SK-N-DZ (cell line): ENCODE data around the gene UIMC1. TPM values are rescaled to one million over a fixed set of nuclear protein-coding genes. Genes with fewer than 3 reads are reported as not detected.
"Not testable (repeated sequence)": the region's sequence is repeated elsewhere in the genome, so short reads cannot be mapped to it uniquely, and the experiment has no call there.

Experiments used
- DNase-seq: peaks from one replicate; pipeline ENCODE4 v3.0.0-alpha.2; 2015; ENCODE audit warnings: low spot score
- polyA plus RNA-seq, 2 experiments: library from polyadenylated mRNA; depleted of rRNA; stranded (reverse); fragments of >200 nt; gene quantifications; 2 replicates each; pipeline ENCODE4 v1.2.3, GENCODE V29; 2014

Gene UIMC1
- 44.4 and 53.7 TPM in 2 replicates for polyA plus RNA-seq (2014; cell fraction: cytosol; rRNA removed)
- 40.0 and 41.6 TPM in 2 replicates for polyA plus RNA-seq (2014; cell fraction: nucleus; rRNA removed)

DNA sequence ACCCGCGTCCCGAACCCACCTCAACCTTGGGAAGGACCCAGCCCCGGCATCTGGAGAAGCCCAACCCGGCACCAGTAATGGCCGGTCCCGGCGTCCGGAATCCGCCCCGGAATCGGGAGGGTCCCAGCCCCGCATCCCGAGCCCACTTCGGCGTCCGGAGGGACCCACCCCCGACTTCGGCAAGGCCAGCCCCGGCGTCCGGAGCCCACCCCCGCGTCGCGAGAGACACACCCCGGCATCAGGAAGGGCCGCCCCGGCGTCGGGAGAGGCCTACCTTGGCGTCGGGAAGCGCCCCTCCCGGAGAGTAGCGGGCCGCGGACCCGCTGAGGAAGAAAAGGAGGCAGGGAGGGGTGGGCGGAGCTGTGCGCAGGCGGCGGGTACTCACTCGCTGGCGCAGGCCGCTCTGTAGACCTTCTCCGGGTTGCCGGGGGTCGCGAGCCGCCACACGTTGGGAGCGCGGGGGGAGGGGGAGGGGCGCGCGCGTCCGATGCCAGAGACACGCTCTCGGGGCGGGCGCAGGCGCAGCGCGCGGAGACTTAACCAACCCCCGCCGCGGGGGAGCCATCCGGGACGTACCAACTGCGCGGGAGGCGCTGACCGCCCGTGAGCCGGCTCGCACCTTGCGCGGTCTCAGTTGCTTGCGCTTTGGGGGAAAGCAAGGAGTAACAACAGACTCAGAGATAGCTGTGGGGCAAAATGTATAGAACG lies at the start of gene UIMC1:
Gene UIMC1 (minus strand): TSS at position 515 of the 708 bp plus-strand sequence. CDS start 24,164 bp downstream, outside the sequence.
- peak; percentile 94 for DNase-seq

DNA sequence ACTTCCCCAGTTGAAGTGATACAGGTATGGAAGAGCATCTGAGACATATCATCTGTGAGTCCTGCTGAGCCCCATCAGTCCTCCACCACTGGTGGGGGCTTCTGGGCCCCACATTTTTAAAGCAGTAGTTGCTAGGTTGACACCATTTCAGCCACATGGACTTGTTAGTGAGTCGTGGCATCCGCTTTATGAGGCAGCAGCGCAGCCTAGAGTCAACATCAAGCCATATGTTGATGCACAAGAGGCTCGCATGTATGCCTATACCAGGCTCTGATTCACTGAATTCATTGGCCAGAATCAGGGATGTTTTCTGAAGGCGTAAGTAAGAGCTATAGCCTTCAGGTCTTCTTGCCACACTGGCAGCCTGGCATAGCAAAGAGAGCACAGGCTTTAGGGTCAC lies 42.7 kb upstream of the UIMC1 start:
- no peak for DNase-seq

DNA sequence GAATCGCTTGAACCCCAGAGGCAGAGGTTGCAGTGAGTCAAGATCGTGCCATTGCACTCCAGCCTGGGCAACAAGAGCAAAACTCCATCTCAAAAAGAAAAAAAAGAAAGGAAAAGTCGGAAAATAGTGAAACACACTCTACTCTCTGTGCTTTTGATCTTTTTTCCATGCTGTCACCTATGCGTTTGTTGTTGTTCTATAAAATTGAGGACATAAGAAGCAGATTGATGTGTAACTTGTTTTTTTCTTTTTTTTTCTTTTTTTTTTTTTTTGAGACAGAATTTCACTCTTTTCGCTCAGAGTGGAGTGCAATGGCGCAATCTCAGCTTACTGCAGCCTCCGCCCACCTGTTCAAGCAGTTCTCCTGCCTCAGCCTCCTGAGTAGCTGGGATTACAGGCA lies 42.0 kb upstream of the UIMC1 start:
- not testable (repeated sequence) for DNase-seq

GRCh38 chr5:177045631-177046030 lies 39.1 kb upstream of the UIMC1 start:
- no peak for DNase-seq

GRCh38 chr5:177044641-177045040 lies 38.1 kb upstream of the UIMC1 start:
- DNase-seq, result no peak

- no peak for DNase-seq
These were observed 37.4 kb upstream of the UIMC1 start for GRCh38 chr5:177043958-177044357.

- no peak for DNase-seq
These were observed 36.5 kb upstream of the UIMC1 start for GRCh38 chr5:177043114-177043513.

DNA sequence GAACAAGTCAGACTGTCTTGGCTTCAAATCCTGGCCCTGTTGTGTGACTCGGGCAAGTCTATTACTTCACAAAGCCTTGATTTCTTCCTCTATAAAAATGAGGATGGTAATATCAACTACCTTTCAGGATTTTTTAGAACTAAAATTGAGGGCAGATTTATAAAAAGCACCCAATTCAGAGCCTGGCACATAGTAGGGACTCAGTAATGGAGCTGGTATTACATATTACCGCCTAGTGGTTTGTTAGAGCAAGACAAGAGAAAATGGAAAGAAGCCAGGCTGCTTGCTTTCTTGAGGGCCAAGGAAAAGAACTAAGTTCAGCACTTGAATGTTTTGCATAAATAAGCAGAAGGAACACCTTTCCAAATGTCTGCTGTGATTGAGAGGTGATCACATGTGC lies 35.4 kb upstream of the UIMC1 start:
- no peak for DNase-seq

DNA sequence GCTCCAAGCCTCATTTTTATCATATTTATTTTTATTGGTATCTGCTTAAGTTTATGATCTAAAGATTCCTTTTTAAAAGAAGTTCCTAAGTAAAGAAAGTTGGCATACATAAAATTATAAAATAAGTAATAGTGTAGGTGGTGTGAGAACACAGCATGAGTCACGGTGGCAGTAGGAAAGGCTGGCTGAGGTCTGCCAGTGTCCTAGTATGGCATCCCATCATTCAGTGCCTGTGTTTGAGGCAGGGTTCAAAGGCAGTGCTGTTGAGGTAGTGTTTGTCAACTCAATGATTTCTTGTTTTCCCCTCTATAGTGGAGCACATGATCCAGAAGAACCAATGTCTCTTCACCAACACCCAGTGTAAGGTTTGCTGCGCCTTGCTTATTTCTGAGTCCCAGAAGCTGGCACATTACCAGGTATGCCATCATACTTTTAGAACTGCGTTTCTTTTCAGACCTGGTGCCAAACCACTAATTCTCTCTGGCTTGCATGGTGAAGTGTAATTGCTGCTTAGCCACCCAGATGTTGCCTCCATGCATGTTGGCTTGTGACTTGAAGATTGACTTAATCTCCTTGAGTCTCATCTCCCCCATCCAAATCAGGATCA lies 34.3 kb upstream of the UIMC1 start:
- DNase-seq, result no peak

GRCh38 chr5:177036921-177037320 lies 30.3 kb upstream of the UIMC1 start:
- DNase-seq, result no peak

- no peak for DNase-seq
These were observed 29.9 kb upstream of the UIMC1 start for GRCh38 chr5:177036443-177036842.

- DNase-seq, result no peak
These were observed 29.4 kb upstream of the UIMC1 start for GRCh38 chr5:177035976-177036375.

DNA sequence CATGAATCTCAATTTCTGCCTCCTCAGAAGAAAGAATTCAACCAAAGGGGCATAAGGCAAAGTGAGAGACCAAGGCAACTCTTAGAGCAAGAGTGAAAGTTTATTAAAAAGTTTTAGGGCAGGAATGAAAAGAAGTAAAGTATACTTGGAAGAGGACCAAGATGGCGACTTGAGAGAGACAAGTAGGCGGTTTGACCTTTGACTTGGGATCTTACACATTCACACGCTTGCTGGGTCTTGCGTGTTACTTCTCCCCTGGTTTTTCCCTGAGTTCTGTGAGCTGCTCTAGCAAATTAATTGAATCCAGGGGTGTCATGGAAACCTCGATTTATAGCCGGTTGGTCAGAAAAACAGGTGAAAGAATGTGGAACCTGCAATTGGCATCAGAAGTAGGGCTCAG lies 22.9 kb upstream of the UIMC1 start:
- no peak for DNase-seq

DNA sequence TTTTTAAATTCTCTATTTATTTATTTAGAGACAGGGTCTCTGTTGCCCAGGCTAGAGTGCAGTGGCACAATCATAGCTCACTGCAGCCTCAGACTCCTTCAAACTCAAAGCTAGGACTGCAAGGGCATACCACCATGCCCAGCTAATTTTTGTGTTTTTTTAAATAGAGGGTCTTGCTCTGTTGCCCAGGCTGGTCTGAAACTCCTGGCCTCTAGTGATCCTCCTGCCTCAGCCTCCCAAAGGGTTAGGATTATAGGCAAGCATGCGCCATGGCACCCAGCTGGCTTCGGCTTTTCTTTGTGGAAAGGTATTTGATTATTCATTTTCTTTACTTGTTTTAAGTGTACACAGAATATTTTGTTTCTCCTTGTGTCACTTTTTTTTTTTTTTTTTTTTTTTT lies 21.1 kb upstream of the UIMC1 start:
- no peak for DNase-seq

GRCh38 chr5:177025101-177025601 lies 18.6 kb upstream of the UIMC1 start:
- no peak for DNase-seq

DNA sequence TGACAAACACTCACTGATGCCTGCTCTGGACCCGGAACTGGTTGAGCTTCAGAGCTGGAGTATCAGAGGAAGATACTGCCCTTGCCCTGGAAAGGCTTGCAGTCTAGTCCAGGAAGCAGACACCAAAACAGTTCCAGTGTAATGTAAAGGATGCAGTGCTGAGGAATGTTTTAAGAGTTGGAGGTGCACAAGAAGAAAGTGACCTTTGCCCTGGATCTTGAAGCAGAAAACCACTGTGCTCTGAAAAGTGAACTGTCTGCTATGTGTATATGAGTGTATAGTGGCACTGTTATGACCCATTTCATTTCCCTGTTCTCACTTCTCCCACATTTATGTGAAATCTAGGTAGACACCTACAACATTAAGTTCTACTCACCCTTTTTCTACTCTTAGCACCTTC lies 18.0 kb upstream of the UIMC1 start:
- DNase-seq, result no peak

DNA sequence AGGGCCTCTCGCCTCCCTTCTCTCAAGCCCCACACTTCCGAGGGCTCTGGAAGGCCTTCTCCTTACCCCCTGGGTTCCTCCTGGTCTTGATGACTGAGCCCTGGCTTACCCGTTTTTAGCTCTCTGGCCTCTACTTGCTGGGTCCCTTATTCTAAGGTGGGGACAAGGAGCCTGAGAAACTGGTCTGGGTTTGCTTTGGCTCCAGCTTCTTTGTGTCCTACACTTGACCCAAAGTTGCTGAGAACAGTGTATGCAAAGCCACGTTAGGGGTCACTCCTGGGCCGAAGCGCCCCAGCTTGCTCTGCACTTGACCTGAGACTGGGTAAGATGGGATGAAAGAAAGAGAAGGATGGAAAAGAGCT lies 16.7 kb upstream of the UIMC1 start:
- peak; percentile 13 for DNase-seq

- peak; percentile 96 for DNase-seq
These were observed 16.1 kb upstream of the UIMC1 start, which contains the start of gene ZNF346 for GRCh38 chr5:177022386-177023302. Gene ZNF346 (plus strand): TSS chr5:177022696. CDS start chr5:177022739, 43 bp downstream.

DNA sequence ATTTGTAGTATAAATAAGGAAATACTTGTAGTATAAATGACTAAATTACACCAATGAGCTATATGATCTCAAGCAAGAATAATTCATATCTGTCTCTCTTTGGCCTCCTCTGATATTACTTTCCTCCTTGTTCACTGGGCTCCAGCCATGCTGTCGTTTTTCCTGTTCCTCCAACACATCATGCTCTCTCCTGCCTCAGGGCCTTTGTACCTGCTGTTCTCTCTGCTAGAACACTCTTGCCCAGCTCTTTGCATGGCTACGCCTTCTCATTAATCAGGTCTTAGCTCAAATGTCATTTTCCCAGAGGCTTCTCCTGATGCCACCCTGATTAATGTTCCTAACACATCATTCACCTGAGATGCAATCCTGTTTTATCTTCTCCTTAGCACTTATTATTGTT lies 13.5 kb upstream of the UIMC1 start:
- DNase-seq, result no peak

- no peak for DNase-seq
These were observed 11.8 kb upstream of the UIMC1 start for GRCh38 chr5:177018341-177018740.

DNA sequence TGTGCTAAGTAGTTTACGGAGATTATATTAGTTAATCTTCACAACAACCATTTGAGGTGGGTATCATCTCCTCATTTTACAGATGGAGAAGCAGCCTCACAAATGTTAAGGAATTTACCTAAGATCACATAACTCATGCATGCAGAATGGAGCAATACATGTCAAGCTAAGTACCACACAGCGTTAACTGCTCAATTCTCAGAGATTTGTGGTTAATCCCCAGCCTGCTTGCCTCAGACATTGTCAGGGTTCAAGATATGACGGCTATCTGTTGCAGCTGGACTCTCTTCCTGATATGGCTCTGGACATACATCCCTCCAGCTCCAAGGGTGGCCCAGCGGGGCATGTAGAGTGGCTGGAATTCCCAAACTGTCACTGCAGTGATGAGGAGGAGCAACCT lies 8.6 kb upstream of the UIMC1 start:
- DNase-seq, result no peak

DNA sequence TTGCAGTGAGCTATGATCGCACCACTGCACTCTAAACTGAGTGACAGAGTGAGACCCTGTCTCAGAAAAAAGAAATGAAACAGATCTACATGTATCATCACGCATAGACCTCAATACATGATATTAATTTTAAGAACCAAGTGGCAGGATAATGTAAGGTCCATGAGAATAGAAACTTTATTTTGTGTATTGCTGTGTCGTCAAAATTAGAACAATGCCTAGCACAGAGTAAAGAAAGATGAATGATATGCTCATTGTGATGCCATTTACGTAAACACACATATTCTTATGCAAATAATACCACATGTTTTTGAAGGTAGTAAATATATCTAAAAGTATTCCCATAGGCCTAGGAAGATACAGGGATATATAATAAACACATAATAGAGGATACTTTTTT lies 3.6 kb upstream of the UIMC1 start:
- DNase-seq, result no peak
